Anterior cingulate cortex (tissue), 58 donors: ENCODE measurements around the gene CLCF1.
A peak's percentile ranks its signal among the peaks of the same experiment; 100 is the strongest.
"Not testable (repeated sequence)": the region's sequence is repeated elsewhere in the genome, so short reads cannot be mapped to it uniquely, and the experiment has no call there.

Experiments
- DNase-seq, 58 donors: peaks; one replicate each; lab custom pipeline; 2025; lab: John Stamatoyannopoulos, UW

The CLCF1 gene

DNA sequence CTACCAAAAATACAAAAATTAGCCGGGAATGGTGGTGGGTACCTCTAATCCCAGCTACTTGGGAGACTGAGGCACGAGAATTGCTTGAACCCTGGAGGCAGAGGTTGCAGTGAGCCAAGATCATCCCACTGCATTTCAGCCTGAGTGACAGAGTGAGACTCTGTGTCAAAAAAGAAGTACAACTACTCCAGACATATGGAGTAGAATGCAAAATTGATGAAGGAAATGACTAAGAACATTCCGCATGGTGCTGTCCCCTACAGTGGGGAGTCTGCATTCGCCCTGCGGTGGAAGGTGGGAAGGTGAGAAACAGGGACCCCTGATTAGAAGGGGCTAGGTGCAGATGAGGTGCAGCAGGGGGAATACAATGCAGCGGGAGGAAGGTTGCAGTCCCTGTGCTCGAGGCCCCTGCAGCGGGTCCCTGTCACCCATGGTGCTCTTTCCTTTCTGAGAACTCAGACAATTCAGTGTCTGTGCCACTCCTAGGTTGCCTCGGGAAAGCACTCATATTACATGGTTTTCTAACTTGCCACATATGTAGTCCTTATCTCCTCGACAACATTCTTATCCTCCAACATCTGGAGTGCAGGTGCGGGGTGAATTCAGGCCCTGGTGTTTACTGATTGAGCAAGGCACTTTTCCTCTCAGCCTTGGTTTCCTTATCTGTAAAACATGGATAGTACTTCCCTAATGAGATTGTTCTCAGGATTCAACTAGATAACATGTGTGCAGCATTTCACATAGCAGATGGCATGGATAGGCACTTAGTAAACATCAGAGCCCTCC lies 25.2 kb downstream of the CLCF1 start:
- no peak for DNase-seq

DNA sequence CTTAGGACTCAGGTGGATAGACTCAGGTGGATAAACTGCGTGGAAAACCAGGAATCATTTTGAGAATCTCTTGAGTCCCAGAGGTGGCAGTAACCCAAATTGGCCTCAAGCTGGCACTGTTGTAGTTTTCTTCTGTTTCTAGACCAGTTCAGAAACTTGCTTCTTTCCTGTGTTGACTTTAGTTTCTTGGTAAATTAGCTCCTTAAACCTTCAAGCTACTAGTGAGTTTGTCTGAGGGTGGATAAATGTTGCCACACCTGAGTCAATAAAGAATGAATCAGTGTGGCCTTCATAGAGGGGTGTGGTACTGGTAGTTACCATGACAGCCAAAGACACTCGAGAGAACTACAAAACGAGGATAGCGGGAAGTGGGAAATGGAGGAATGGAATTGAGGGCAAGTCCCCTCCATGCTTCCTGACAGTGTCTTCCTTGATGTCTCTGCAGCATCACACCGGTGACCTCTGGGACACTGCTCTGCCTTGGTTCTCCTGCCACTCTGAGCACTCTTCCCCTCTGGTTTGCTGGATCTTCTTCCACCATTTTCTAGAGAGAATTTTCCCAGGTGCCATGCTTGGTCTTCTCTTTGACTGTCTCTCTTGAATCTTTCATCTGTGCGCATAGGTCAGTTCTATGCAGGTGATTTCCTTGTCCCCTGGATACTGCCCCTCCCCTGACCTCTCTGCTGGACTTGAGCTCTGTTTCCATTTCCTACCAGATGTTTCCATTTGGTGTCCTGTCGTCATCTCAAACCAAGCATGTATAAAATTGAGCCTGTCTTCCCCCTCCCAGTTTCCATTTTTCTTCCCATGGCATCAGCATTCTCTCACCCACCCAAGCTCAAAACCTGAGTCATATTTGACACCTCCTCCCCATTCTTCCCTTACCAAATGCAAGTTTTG lies 27.2 kb downstream of the CLCF1 start:
- peak in 3 of 58 donors; percentile 11 to 32 (median 17) for DNase-seq

DNA sequence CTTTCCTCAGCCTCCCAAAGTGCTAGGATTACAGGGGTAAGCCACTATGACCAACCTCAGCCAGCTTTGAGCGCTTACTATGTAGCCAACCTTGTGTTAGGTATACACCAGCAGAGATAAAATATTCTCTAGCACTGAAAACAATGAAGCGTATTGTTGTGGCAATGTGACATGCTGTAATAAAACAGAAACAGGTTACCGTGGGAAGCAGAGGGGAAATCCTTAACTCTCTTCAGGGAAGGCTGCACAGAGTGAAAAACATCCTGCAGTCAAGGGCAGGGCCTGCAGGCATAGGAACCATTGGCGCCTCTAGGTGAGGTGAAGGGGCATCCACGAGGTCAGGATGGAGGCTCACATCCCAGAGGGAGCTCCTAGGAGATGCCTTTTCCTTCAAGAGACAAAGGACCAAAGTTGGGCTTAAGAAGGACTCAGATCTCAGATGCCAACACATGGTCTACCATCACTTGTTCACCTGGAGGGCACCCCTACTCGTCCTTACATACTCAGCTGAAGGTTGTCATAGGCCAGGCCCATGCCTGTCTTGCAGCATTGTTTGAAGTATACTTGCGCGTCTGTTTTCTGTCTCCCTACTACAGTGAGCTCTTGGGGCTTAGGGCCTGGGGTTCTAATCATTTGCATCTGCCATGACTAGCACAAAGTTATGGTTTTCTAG lies 28.0 kb downstream of the CLCF1 start:
- DNase-seq: no peak

DNA sequence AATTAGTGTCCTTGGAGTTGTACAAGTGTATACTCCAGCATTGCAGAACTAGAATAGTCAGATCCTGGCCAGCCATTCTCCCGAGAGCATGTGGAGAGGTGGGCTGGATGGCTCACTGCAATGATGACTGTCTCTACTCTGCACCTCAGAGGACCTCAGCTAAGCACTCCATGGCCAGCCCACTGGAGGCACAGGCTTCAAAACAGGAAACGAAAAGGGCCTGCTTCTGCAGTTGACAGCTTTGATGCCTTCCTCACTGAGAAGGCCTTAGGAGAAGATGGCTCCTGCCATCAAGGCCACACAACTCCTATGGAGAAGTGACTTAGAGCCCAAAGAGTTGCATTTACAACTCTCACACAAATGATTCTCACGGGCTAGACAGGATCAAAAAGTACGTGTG lies 29.1 kb downstream of the CLCF1 start:
- no peak for DNase-seq

DNA sequence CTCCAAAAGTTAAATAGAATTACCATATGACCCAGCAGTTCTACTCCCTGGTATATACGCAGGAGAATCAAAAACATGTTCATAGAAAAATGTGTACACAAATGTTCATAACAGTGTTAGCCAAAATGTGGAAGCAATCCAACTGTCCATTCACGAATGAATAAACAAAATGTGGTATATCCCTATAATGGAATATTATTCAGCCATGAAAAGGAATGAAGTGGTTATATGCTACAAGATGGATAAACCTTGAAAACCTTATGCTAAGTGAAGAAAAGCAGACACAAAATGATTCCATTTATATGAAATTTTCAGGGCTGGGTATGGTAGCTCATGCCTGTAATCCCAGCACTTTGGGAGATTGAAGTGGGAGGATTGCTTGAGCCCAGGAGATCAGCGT lies 36.1 kb downstream of the CLCF1 start:
- no peak for DNase-seq

DNA sequence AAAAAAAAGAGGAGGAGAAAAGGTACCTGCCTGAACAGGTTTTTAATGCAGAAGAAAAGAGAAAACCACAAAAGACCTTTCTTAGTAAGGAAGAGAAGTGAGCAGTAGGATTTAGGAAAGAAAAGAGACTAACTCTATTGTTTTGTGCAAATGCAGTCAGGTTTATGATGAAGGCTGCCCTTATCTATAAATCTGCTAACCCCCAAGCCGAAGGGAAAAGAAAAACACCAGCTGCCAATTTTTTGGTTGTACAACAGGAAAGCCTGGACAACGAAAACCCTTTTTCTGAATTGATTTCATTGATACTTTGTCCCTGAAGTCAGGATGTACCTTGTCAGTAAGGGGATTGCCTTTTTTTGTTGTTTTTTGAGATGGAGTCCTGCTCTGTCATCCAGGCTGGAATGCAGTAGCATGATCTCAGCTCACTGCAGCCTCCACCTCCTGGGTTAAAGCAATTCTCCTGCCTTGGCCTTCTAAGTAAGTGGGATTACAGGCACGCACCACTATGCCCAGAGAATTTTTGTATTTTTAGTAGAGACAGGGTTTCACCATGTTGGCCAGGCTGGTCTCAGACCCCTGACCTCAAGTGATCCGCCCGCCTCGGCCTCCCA lies 41.2 kb downstream of the CLCF1 start:
- no peak for DNase-seq

DNA sequence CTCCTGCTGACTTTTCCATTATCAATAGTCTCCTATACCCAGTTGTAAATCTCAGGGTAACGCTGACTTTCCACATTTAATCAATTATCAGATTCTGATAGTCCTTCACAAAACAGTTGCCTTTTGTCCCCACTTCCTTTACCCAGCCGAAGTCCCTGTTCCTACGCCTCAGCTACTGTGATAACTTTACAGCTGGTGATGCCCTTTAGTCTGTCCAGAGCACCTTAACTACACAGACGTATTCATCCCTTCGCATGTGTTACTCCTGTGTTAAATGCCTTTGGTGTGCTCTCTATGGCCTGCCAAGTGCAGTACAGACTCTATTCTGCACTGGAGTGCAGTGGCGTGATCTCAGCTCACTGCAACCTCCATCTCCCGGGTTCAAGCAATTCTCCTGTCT lies 49.9 kb downstream of the CLCF1 start:
- DNase-seq: no peak

DNA sequence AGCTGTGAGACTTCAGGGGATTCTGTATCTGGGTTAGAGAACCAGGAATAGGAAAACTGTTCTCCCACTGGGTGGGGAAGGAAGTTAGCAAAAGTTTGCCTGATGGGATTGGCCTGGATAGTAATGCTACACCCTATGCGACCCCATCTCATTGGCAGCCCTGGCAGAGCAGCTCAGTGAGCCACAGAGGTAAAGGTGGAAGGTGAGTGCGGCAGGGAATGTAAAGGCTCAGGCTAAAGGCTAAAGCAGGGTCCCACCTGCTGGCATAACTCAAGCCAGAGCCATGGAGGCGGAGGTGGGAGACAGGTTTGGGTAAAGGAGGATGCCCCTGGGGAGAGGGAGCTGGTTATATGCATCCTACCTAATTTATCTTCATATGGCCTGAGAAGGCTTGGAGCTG lies 51.3 kb downstream of the CLCF1 start:
- no peak for DNase-seq

DNA sequence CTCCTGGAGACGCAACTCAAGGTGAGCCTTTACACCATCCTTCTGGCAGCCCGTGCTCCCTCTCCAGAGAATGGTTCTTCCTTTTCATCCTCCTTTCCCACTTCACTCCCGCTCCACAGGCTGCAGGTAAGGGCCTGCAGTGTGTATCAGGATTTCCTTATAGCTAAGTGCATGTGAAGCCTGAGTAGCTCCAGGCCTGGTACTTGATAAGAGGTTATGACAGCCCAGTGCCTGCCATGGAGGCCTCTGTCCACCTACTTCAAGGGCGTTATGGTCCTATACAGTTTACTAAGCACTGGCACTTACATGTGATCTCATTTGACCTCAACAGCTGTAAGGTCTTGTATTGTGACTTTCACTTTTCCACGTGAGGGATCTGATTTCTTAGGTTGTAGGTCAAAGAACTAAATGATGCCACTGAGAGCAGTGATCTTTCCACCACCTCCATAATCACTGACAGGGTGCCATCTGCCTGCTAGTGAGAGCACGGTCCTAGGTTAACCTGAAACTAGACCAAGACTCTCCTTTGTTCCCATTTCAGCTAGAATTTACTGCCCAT lies 52.0 kb downstream of the CLCF1 start:
- DNase-seq: no peak

DNA sequence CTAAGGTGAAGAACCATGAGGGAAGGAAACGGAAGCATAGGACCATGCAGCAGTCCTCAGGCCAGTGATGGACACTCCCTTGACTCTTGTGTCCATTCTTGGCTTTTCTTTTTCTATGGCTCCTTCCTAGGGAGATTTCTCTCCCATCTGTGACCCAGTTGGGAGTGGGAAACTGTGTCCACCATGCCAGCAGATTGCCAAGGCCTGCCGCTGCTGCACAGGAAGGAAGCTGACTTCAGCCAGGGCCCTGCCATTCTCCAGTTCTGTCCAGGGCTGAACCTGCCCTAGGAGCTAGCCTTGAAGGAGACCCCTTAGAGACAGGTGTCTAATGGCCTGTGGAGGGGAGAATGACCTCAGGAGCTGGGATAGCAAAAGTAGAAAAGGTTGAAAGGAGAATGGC lies 52.7 kb downstream of the CLCF1 start:
- DNase-seq: no peak

DNA sequence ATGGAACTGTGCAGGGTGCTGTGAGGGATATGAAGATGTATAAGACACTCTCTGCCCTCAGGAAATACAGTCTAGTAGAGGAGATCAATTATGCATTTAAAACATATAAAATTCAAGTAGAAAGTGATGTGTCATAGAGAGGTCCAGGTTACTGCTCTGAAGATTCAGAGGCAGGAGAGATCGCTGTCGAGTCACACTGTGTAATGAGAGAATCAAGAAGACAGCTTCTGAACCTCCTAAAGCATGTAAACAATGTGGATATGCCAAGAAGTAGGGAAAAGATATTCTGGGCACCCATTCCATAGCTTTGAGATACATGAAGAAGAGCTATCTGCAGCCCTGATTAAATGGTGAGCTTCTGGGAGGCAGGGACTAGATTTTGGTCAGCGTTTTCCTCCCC lies 53.4 kb downstream of the CLCF1 start:
- no peak for DNase-seq

DNA sequence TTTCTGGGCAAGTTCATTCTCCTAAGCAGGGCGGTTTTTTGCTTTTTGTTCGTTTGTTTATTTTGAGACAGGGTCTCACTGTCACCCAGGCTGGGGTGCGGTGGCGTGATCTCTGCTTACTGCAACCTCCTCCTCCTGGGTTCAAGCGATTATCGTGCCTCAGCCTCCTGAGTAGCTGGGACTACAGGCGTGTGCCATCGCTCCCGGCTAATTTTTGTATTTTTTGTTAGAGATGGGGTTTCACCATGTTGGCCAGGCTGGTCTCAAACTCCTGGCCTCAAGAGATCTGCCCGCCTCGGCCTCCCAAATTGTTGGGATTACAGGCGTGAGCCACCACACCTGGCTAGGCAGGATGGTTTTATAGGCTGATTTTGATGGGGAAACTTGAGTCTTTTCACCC lies 54.5 kb downstream of the CLCF1 start:
- DNase-seq: not testable (repeated sequence)

DNA sequence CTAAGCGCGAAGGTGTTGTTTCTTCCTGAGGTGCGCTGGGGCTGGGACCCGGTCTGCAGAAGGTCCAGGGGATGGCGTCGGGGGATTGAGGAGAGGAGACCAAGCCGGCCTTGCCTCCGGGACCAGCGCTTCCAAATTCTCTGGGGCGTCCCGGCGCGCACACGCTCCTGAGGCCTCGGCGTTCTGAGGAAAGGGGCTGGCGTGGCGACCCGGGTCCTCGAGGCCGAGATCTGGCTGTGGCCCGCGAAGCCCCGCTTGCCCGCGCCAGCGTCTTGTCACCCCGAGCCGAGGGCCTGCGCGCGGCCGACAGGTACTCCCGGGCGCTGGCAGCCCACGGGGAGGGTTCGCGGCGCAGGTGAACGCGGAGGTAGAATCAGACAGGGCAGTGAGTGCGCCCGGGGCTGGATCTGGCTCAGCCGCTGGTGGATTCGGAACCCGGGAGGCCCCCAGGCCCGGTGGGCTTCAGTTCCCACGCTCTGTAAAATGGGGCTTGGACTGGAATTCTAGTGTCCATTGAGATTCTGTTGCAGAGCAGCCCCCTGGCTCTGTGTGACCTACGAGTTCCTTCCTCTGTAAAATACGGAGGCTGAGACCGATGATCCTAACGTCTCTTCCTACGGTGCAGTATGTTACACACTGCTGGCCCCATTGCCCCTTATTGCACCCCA lies 55.4 kb downstream of the CLCF1 start:
- peak in 1 of 58 donors; percentile 54 for DNase-seq

DNA sequence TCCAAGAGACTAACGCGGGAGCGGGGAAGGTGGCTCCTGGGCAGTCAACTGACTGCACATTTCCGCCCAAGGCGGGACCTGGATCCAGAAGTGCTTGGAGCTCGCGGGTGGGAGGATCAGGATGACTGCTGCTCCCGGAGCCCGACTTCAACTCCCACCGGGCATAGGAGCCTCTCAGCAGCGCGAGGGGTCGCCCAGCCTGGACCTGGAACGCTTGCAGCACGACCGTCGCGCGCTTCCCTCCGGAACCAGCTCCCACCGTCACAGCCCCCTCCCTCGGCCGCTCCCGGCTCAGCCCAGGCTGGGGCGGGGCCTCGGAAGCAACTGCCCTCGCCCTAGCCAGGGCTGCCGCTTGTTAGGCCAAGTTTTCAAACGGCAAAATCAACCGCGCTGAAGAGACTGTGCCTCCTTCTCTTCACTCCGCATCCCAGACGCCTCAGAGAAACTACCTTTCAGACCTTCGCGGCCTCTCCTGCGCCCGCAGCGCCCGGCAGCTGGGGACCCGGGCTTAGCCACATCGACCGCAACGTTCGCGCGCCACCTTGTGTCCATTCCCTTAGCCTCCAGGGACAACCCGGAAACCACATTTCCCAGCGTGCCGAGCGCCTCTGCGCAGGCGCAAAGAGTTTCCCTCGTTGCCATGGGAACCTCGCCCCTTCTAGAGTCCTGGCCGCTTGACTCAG lies 56.1 kb downstream of the CLCF1 start:
- peak; percentile 60 to 99 (median 94) for DNase-seq

DNA sequence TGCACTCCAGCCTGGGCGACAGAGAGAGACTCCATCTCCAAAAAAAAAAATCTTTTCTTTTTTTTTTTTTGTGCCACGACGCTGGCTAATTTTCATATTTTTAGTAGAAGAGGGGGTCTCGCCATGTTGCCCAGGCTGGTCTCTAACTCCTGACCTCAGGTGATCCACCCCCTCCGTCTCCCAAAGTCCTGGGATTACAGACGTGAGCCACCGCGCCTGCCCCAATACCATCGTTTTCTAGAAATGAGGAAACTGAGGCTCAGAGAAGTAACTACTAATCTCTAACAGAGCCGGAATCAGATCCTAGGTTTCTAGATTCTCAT lies 56.6 kb downstream of the CLCF1 start:
- DNase-seq: no peak

DNA sequence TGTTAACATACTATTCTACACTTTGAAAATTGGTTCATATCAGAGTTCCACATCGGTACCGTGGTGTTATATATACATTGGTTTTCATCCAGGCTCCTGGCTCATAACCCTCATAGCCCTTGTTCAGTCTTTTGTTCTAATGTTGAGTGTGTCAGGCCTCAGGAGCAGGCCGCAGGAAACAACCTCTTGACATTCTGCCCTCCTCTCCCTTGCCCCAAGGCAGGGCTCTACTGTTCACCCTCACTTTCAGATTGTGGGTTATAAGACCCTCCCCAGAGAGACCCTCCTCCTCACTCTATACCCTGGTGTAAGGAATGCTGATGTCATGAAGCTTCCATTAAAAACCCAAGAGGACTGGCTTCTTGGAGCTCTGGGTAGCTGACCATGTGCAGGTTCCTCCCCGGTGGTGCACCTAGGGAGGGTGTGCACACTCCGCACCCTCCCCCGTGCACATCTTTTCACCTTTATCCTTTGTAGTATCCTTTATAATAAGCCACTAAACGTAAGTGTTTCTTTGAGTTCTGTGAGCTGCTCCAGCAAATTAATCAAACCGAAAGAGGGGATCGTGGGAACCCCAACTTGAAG lies 58.0 kb downstream of the CLCF1 start:
- no peak for DNase-seq

DNA sequence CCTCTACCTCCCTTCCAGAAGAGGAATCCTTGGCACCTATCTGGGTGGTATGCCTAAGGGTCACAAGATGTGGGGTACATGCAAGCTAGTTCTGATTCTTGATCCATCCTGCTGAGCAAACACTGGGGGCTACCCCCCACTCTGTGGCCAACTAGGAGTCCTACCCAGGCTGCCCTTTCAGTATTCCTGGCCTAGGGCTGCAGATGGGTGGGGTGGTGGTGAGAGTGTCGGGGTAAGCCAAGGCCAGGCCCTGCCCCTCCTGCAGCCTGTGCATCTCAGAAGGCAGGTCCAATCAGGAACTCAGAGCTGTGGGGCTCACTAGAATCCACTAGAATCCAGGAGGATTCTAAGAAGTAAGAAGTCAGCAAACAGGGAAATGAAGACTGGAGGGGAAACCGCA lies 59.2 kb downstream of the CLCF1 start:
- no peak for DNase-seq
